PC-3 (cell line): ENCODE results near the gene CALHM2. TPM values are rescaled to one million over a fixed set of nuclear protein-coding genes. Genes with fewer than 3 reads are reported as not detected.

Experiments
- ATAC-seq: fragments of 200-7000 bp; cut with Tn5 transposase; 2 replicates; pipeline ENCODE4 v1.9.1; 2020; ENCODE audit warnings: mild to moderate bottlenecking, moderate library complexity
- BruUV-seq: library from RNA; stranded (reverse); fragments of 400-500 nt; replicated peaks from 2 replicates; lab custom pipeline; 2021; lab: Mats Ljungman, UMichigan
- CTCF ChIA-PET: fragments of 300-600 bp; sonication (Branson Sonifier 250); formaldehyde crosslinking; loops from one replicate; lab custom pipeline; 2022; ENCODE audit warnings: antibody characterized with exemption; lab: Charles Lee
- POLR2A ChIA-PET: fragments of 300-600 bp; sonication (Branson Sonifier 250); formaldehyde crosslinking; loops from one replicate; lab custom pipeline; 2022; ENCODE audit warnings: antibody characterized with exemption; ENCODE audit not compliant: unreplicated experiment; lab: Charles Lee
- DNase-seq: peaks from one replicate; pipeline ENCODE4 v3.0.0-alpha.2; 2015
- H2AFZ ChIP-seq: fragments of 300-600 bp; sonication (generic); 2 replicates; pipeline ENCODE4 v1.6.0; 2016; ENCODE audit warnings: antibody characterized with exemption, low read length
- H3F3A ChIP-seq: fragments of 300-600 bp; sonication (generic); one replicate; pipeline ENCODE4 v1.6.0; 2017; ENCODE audit warnings: antibody characterized with exemption, low read length, control low read depth, mild to moderate bottlenecking; ENCODE audit not compliant: unreplicated experiment
- H3K27ac ChIP-seq: fragments of 300-600 bp; sonication (generic); 2 replicates; pipeline ENCODE4 v1.5.1; 2016; ENCODE audit warnings: mild to moderate bottlenecking, low read length
- H3K27me3 ChIP-seq: fragments of 300-600 bp; sonication (generic); 2 replicates; pipeline ENCODE4 v1.6.1; 2016; ENCODE audit warnings: low read length, mixed read lengths
- H3K36me3 ChIP-seq: fragments of 300-600 bp; sonication (generic); 2 replicates; pipeline ENCODE4 v1.6.1; 2016; ENCODE audit warnings: low read depth, mixed run types, low read length, mixed read lengths
- H3K4me1 ChIP-seq: fragments of 300-600 bp; sonication (generic); 2 replicates; pipeline ENCODE4 v1.5.1; 2016; ENCODE audit warnings: low read length; ENCODE audit not compliant: insufficient read depth
- H3K4me2 ChIP-seq: fragments of 300-600 bp; sonication (generic); 2 replicates; pipeline ENCODE4 v1.6.0; 2016; ENCODE audit warnings: low read length
- H3K4me3 ChIP-seq: fragments of 300-600 bp; sonication (generic); 2 replicates; pipeline ENCODE4 v1.5.1; 2016; ENCODE audit warnings: mild to moderate bottlenecking, low read length, mixed read lengths
- H3K79me2 ChIP-seq: fragments of 300-600 bp; sonication (generic); 2 replicates; pipeline ENCODE4 v1.6.1; 2017; ENCODE audit warnings: low read length, mixed read lengths
- H3K9ac ChIP-seq: fragments of 300-600 bp; sonication (generic); 2 replicates; pipeline ENCODE4 v1.6.0; 2016; ENCODE audit warnings: mild to moderate bottlenecking, low read length
- H3K9me2 ChIP-seq: fragments of 300-600 bp; sonication (generic); replicated peaks from 2 replicates; pipeline ENCODE4 v1.6.1; 2016; ENCODE audit warnings: mixed run types, low read length, mixed read lengths
- H3K9me3 ChIP-seq: fragments of 300-600 bp; sonication (generic); 2 replicates; pipeline ENCODE4 v1.6.1; 2016; ENCODE audit warnings: low read length, mixed read lengths
- H4K20me1 ChIP-seq: fragments of 300-600 bp; sonication (generic); 2 replicates; pipeline ENCODE4 v1.6.1; 2016; ENCODE audit warnings: low read length, mixed read lengths
- EZH2 ChIP-seq: fragments of 300-600 bp; sonication (generic); IDR thresholded peaks from one replicate; pipeline ENCODE4 v1.6.1; 2017; ENCODE audit warnings: antibody characterized with exemption, mild to moderate bottlenecking, low read length; ENCODE audit not compliant: unreplicated experiment
- EZH2phosphoT487 ChIP-seq: fragments of 300-600 bp; sonication (generic); IDR thresholded peaks from 2 replicates; pipeline ENCODE4 v1.6.1; 2018; ENCODE audit warnings: mild to moderate bottlenecking, antibody characterized with exemption, low read length, borderline replicate concordance
- intact Hi-C: fragments of 100-400 bp; cut with micrococcal nuclease; formaldehyde crosslinking; loops from 2 replicates; pipeline ENCODE4 v1.9.0; 2023
- total RNA-seq: library from RNA; depleted of rRNA; stranded (reverse); fragments of >200 nt; gene quantifications from 2 replicates; pipeline ENCODE4 v1.2.3, GENCODE V29; 2014
- TF ChIP-seq, protein P1 (sequence below): fragments of 300-600 bp; sonication (generic); conservative IDR thresholded peaks from 2 replicates; pipeline ENCODE4 v1.5.1; 2017; ENCODE audit warnings: antibody characterized with exemption, low read depth, mild to moderate bottlenecking, low read length

The CALHM2 gene
- total RNA-seq, 1 experiment from 2014 or later = 1.3 TPM

GRCh38 chr10:103451091-103451813 is 918 bp downstream of the CALHM2 start:
- H3K36me3 ChIP-seq = no peaks in the 10 kb centered on the region; the same call in 1 of the 2 replicates
- no peaks in the 10 kb centered on the region for H3K9me2 ChIP-seq
- ATAC-seq (peak; percentile 79), DNase-seq (peak; percentile 87)
- peak overlapping the region; percentile 79 for H3K27ac ChIP-seq
- TF ChIP-seq EZH2 = no peak
- TF ChIP-seq, protein P1, sequence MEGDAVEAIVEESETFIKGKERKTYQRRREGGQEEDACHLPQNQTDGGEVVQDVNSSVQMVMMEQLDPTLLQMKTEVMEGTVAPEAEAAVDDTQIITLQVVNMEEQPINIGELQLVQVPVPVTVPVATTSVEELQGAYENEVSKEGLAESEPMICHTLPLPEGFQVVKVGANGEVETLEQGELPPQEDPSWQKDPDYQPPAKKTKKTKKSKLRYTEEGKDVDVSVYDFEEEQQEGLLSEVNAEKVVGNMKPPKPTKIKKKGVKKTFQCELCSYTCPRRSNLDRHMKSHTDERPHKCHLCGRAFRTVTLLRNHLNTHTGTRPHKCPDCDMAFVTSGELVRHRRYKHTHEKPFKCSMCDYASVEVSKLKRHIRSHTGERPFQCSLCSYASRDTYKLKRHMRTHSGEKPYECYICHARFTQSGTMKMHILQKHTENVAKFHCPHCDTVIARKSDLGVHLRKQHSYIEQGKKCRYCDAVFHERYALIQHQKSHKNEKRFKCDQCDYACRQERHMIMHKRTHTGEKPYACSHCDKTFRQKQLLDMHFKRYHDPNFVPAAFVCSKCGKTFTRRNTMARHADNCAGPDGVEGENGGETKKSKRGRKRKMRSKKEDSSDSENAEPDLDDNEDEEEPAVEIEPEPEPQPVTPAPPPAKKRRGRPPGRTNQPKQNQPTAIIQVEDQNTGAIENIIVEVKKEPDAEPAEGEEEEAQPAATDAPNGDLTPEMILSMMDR = no peak
- TF ChIP-seq EZH2phosphoT487 = no peak
- intact Hi-C loops = no loop called here
- H3K4me2 ChIP-seq = peak overlapping the region; percentile 66
- no peaks in the 10 kb centered on the region for H3F3A ChIP-seq
- no TSS peak for BruUV-seq
- ChIA-PET CTCF (interaction anchor here (0.5 to 0.6 kb wide), 3 partner anchors 138 to 1028 kb away, joined by 3 to 4 read pairs (median 3); no protein-coding TSS in a partner anchor), POLR2A (interaction anchor here (0.5 kb wide), 1 partner anchor 53 kb away, joined by 7 read pairs; no protein-coding TSS in a partner anchor)
- peak overlapping the region; percentile 21; the same call in 1 of the 2 replicates for H3K4me3 ChIP-seq
- no peaks in the 10 kb centered on the region for H3K27me3 ChIP-seq
- no peaks in the 10 kb centered on the region for H3K9me3 ChIP-seq
- no peaks in the 10 kb centered on the region for H4K20me1 ChIP-seq
- H3K4me1 ChIP-seq = peaks cover 23% of the 10 kb centered on the region
- no peaks in the 10 kb centered on the region for H3K79me2 ChIP-seq
- peak overlapping the region; percentile 33; the same call in 1 of the 2 replicates for H3K9ac ChIP-seq
- peak overlapping the region; percentile 59; the same call in 1 of the 2 replicates for H2AFZ ChIP-seq

DNA sequence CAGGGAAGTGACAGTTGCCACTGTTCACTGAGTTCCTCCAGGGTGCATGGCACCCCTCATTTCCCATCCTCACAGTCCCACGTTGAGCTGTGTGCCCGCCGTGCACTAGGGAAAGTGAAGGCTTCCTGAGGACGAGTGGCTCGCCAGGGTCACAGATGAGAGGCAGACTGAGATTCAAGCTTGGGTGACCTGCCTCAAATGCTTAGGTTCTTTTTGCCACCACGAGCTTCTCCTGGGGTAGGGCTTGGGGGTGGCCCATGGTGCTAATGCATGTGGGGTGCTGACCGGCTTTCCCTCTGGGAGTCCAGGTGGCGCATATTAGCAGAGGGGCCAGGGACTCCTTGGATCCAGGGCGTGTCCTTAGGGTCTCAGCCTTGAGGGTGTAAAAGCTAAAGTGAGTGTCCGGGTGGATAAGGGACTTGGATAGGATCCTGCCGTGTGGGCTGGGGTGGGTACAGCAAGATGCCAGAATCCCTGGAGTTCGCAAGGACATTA is 1.9 kb downstream of the CALHM2 start:
- DNase-seq (no peak), ATAC-seq (no peak)
- no peaks in the 10 kb centered on the region for H4K20me1 ChIP-seq
- H3F3A ChIP-seq = no peaks in the 10 kb centered on the region
- no peaks in the 10 kb centered on the region for H3K27me3 ChIP-seq
- peaks cover 23% of the 10 kb centered on the region for H3K4me1 ChIP-seq
- H2AFZ ChIP-seq = no peak overlapping the region
- H3K27ac ChIP-seq = peak overlapping the region; percentile 79
- CTCF ChIA-PET = no interaction called here
- intact Hi-C loops = no loop called here
- no peak overlapping the region for H3K4me3 ChIP-seq
- no TSS peak for BruUV-seq
- POLR2A ChIA-PET = no interaction called here
- TF ChIP-seq, protein P1 = no peak
- no peak for TF ChIP-seq EZH2
- TF ChIP-seq EZH2phosphoT487 = no peak
- H3K9me3 ChIP-seq = no peaks in the 10 kb centered on the region
- no peaks in the 10 kb centered on the region for H3K9me2 ChIP-seq
- H3K79me2 ChIP-seq = no peaks in the 10 kb centered on the region
- no peaks in the 10 kb centered on the region; the same call in 1 of the 2 replicates for H3K36me3 ChIP-seq
- peak overlapping the region; percentile 66 for H3K4me2 ChIP-seq
- H3K9ac ChIP-seq = no peak overlapping the region
